NCI-H526 (cell line): ENCODE results near the gene PCSK6.

Experiments used
- DNase-seq, 2 experiments: peaks; one replicate each; lab custom pipeline; 2025; lab: John Stamatoyannopoulos, UW

The PCSK6 gene

GRCh38 chr15:101522621-101523559, 33.4 kb upstream of the PCSK6 start:
- DNase-seq, result no peak

GRCh38 chr15:101522091-101522490, 32.6 kb upstream of the PCSK6 start:
- DNase-seq, result no peak

- DNase-seq, result no peak
Measured at GRCh38 chr15:101521591-101521990, 32.1 kb upstream of the PCSK6 start.

- DNase-seq, result no peak
Measured at GRCh38 chr15:101521069-101521468, 31.6 kb upstream of the PCSK6 start.

DNA sequence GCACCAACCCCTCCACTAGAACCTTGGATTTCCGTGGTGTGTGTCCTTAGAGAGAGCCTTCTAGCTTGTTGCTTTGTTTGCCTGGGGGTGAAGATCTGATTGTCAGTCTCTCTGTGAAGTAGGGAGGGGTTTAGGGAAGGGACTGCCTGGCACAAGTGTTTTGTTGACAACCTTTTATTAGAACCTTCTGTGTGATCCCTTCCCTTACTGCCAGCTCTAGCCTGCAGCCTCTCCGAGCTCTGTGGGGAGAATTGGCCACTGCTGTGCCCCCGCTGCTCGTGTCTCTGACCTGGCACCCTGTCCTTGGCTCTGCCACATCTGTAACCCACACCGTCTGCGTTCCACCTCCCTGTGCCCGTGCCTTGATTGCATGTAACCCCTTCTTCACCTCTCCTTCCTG, 30.9 kb upstream of the PCSK6 start:
- no peak for DNase-seq

GRCh38 chr15:101517504-101517903, 28.0 kb upstream of the PCSK6 start:
- DNase-seq, result no peak

DNA sequence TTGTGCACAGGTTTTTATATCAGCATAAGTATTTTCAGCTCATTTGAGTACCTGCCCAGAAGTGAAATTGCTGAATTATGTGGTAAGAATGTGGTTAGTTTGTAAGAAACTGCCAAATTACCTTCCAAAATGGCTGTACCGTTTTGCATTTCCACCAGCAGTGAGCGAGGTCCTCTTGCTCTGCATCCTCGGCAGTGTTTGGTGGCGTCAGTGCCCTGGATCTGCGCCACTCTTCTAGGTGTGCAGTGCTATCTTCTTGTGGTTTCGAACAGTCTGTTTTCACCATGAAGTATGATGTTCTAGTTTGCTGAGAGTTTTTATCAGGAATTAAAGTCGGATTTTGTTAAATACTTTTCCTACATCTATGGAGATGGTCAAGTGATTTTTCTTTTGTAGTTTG, 24.8 kb upstream of the PCSK6 start:
- no peak for DNase-seq

GRCh38 chr15:101511717-101512116, 22.2 kb upstream of the PCSK6 start:
- DNase-seq, result no peak

DNA sequence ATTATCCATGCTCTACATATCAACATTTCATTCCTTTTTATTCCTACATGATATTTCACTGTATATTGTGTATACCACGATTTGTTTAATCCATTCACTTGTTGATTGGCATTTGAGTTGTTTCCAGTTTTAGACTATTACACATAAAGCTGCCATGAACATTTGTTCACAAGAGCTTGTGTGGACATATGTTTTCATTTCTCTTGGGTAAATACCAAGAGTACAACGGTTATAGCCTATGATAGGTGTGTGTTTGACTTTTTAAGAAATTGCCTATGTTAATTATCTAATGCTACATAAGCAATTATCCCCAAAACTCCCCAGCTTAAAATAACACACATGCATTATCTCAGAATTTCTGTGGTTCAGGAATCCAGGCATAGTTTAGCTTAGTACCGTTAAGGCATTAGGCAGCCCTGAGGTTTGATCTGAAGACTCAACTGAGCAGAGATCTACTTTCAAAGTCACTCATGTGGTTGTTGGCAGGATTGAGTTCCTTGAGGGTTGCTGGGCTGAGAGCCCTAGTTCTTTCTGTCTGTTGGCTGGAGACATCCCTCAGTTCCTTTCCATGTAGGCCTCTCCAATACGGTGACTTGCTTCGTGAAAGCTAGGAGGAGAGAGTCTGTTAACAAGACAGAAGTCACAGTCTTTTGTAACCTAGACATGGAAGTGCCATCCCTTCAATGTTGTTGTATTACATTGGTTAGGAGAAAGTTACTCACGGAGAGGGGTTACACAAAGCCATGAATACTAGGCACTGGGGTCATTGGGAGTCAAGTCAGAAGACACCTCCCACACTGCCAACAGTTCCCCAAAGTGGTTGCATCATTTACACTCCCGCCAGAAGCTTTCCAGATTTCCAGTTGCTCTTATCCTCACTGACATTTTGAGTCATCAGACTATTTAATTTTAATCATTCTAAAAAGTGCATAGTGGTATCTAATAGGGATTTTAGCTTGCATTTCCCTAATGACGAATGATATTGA, 21.0 kb upstream of the PCSK6 start:
- no peak for DNase-seq

- no peak for DNase-seq
Measured at GRCh38 chr15:101509279-101509678, 19.8 kb upstream of the PCSK6 start.

- DNase-seq, result no peak
Measured at GRCh38 chr15:101506491-101506890, 17.0 kb upstream of the PCSK6 start.

- DNase-seq, result no peak
Measured at GRCh38 chr15:101505610-101506337, 16.3 kb upstream of the PCSK6 start.

- DNase-seq, result no peak
Measured at GRCh38 chr15:101504866-101505609, 15.5 kb upstream of the PCSK6 start.

GRCh38 chr15:101504373-101504772, 14.9 kb upstream of the PCSK6 start:
- no peak for DNase-seq

- no peak for DNase-seq
Measured at GRCh38 chr15:101503296-101503599, 13.7 kb upstream of the PCSK6 start.

- no peak for DNase-seq
Measured at GRCh38 chr15:101502572-101503295, 13.2 kb upstream of the PCSK6 start.

DNA sequence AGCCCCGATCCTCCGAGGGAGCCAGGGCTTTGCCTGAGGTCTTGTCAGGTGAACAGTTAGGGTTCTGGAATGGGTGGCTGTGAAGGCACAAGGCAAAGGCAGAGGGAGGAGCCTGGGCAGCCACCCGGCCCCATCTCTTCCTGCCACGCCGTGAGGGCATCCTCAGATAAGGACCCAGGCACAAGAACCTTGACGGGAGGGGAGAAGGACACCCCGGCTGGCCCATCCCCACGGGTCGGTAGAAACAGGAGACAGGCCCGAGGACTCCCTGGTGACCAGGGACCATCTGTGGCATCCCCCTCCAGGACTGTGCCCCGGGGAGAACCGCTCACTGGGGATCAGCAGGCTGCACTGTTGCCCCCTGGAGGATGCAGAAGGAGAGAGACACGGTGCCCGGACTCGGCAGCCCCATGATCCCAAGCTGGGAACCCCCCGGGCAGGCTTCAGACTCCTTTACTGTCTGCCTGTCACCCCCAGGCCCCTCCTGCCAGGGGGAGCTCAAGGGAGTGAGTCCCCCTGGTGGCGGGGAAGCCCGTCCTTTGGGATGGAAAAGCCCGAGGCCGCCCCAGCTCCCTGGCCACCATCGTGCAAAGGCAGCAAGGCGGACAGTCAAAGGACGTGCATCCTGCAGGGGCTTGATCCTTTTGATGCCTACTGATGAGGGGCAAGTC, 12.3 kb upstream of the PCSK6 start:
- peak; percentile 51 to 75 for DNase-seq

- no peak for DNase-seq
Measured at GRCh38 chr15:101500865-101501551, 11.5 kb upstream of the PCSK6 start.

GRCh38 chr15:101499863-101500713, 10.6 kb upstream of the PCSK6 start:
- no peak for DNase-seq
